GM23338 (cell line): ENCODE results near the gene HMCES.

Experiments
- CTCF ChIP-seq, 2 experiments: fragments of 200-600 bp in 1 of 2; sonication (generic) in 1 of 2; conservative IDR thresholded peaks; 2 replicates each; pipeline versions ENCODE4 v1.5.1 to v1.6.1; 2016 to 2017; ENCODE audit warnings: antibody characterized with exemption in 2 of 2, low read depth in 2 of 2, mild to moderate bottlenecking in 2 of 2, moderate library complexity in 1 of 2
- EZH2 ChIP-seq: fragments of 200-600 bp; sonication (generic); IDR thresholded peaks from one replicate; pipeline ENCODE4 v1.8.0; 2017; ENCODE audit warnings: antibody characterized with exemption, mild to moderate bottlenecking, low read depth; ENCODE audit not compliant: unreplicated experiment

- TF ChIP-seq CTCF (conservative IDR thresholded peaks at IDR 0.05; ENCODE audit: low read depth in 2 of 2) (no peak), EZH2 (no peak)
Measured at GRCh38 chr3:129317014-129317771, 38.5 kb downstream of the HMCES start.
